ENCODE measurements around the gene TMEM229B.

The TMEM229B gene

GRCh38 chr14:67421356-67422224 lies 66.9 kb downstream of the TMEM229B start:
- DNase-seq (ENCODE audit: low read depth): no peak

Data from T-helper 22 cell (primary cell).